SH-SY5Y (cell line): ENCODE results near the gene SLC35E3.

ENCODE experiments used
- GATA2 ChIP-seq: IDR thresholded peaks from 2 replicates; pipeline ENCODE4 v1.6.1; 2011; ENCODE audit warnings: mild to moderate bottlenecking, low read depth, low read length
- GATA3 ChIP-seq: IDR thresholded peaks from 2 replicates; pipeline ENCODE4 v1.6.1; 2011; ENCODE audit warnings: low read depth, mild to moderate bottlenecking, low read length, moderate library complexity

- TF ChIP-seq GATA2: no peak
- TF ChIP-seq GATA3: no peak
Measured at GRCh38 chr12:68825569-68826217, 79.7 kb downstream of the SLC35E3 start.
